Fibroblast of villous mesenchyme (primary cell): Measurements from ENCODE around the gene POLQ. TPM values are rescaled to one million over a fixed set of nuclear protein-coding genes. Genes with fewer than 3 reads are reported as not detected.

ENCODE experiments used
- DNase-seq: peaks from one replicate; pipeline ENCODE4 v3.0.0-alpha.2; 2010; ENCODE audit warnings: low read depth
- H3K4me3 ChIP-seq: 2 replicates; pipeline ENCODE4 v1.5.1; 2011; ENCODE audit warnings: low read depth, mild to moderate bottlenecking, low read length
- total RNA-seq: library from RNA; depleted of rRNA; stranded (reverse); fragments of >200 nt; gene quantifications from 2 replicates; pipeline ENCODE4 v1.2.3, GENCODE V29; 2012
- TF ChIP-seq, protein P1 (sequence below): IDR thresholded peaks from 2 replicates; pipeline ENCODE4 v1.5.1; 2012; ENCODE audit warnings: low read depth, mild to moderate bottlenecking, low read length; ENCODE audit not compliant: insufficient read depth

POLQ gene
- total RNA-seq, 1 donor: 6.9 TPM

GRCh38 chr3:121490161-121490560 lies 55.6 kb downstream of the POLQ start:
- H3K4me3 ChIP-seq: no peak overlapping the region
- DNase-seq: no peak
- TF ChIP-seq, protein P1, sequence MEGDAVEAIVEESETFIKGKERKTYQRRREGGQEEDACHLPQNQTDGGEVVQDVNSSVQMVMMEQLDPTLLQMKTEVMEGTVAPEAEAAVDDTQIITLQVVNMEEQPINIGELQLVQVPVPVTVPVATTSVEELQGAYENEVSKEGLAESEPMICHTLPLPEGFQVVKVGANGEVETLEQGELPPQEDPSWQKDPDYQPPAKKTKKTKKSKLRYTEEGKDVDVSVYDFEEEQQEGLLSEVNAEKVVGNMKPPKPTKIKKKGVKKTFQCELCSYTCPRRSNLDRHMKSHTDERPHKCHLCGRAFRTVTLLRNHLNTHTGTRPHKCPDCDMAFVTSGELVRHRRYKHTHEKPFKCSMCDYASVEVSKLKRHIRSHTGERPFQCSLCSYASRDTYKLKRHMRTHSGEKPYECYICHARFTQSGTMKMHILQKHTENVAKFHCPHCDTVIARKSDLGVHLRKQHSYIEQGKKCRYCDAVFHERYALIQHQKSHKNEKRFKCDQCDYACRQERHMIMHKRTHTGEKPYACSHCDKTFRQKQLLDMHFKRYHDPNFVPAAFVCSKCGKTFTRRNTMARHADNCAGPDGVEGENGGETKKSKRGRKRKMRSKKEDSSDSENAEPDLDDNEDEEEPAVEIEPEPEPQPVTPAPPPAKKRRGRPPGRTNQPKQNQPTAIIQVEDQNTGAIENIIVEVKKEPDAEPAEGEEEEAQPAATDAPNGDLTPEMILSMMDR: no peak

- no peak for DNase-seq
- TF ChIP-seq, protein P1: no peak
These were observed 57.2 kb downstream of the POLQ start for GRCh38 chr3:121488628-121489027.

GRCh38 chr3:121483290-121483689 lies 62.5 kb downstream of the POLQ start:
- no peak overlapping the region for H3K4me3 ChIP-seq
- no peak for DNase-seq
- TF ChIP-seq, protein P1: no peak

More at GRCh38 chr3:121488628-121489027, 57.2 kb downstream of the POLQ start:
- H3K4me3 ChIP-seq: no peak overlapping the region

DNA sequence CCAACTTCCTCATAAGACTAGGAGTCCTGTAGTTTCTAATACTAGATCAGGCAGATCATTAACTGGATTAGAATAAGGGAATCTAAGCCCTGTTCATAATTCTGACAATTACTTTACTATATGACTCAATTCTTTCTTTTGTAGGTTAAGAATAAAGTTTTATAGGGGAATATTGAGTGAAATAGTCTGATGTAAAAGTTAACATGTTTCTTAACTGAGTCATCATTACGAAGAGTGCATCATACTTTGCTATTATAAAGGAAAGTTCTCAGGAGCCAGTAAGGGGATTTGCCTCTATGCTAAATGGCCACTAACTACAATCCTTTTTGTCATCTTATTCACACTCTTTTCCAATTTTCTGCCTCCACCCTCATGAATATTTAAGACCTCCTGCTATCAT lies 63.1 kb downstream of the POLQ start:
- no peak overlapping the region for H3K4me3 ChIP-seq
- TF ChIP-seq, protein P1: no peak
- DNase-seq: peak; percentile 68

- TF ChIP-seq, protein P1: no peak
- peak; percentile 65 for DNase-seq
- H3K4me3 ChIP-seq: no peak overlapping the region
These were observed 64.5 kb downstream of the POLQ start for GRCh38 chr3:121481106-121481880.

DNA sequence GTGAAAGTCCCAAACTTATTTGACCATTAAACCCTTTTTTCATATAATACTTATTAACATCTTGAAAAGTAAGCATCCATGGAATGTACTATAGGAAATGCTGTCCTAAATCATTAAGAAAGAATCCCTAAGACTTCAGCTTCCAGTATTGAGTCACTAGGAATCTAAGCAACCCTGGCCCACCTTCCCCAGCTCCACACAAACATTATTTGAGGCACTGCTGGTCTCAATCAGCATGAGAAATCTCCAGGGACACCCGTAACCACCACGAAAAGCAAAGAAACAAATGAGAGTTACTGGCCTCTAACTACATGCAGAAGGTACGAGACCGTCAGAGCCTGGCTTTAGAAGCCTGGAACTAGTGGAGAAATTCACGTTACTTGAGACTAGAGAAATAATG lies 68.2 kb downstream of the POLQ start:
- H3K4me3 ChIP-seq: no peak overlapping the region

More for the DNA sequence above, 68.2 kb downstream of the POLQ start:
- peak; percentile 38 for DNase-seq
- TF ChIP-seq, protein P1: no peak
